GM19452 (cell line): ENCODE data around the gene USHBP1.

ENCODE experiments used
- ATAC-seq: cut with Tn5 transposase; IDR thresholded peaks from one replicate; pipeline ENCODE4 v1.9.1; 2021; ENCODE audit not compliant: unreplicated experiment

The USHBP1 gene

GRCh38 chr19:17264641-17264979 is at the start of gene USHBP1:
USHBP1 (minus strand) TSS chr19:17264745; CDS start chr19:17264299, 446 bp downstream.
- ATAC-seq, result no peak

GRCh38 chr19:17314007-17314593 is 49.6 kb upstream of the USHBP1 start:
- ATAC-seq, result no peak

GRCh38 chr19:17312189-17313113 is 47.9 kb upstream of the USHBP1 start:
- ATAC-seq, result no peak

- no peak for ATAC-seq
Measured at GRCh38 chr19:17311455-17312188, 47.1 kb upstream of the USHBP1 start.

GRCh38 chr19:17309965-17310461 is 45.5 kb upstream of the USHBP1 start:
- no peak for ATAC-seq

GRCh38 chr19:17309198-17309964 is 44.8 kb upstream of the USHBP1 start, which contains the start of gene DDA1:
DDA1 (plus strand) TSS chr19:17309563; CDS start chr19:17309655, 92 bp downstream.
- ATAC-seq, result peak; percentile 56

GRCh38 chr19:17307876-17308377 is 43.4 kb upstream of the USHBP1 start:
- no peak for ATAC-seq

GRCh38 chr19:17306285-17306714 is 41.8 kb upstream of the USHBP1 start:
- no peak for ATAC-seq

- ATAC-seq, result peak; percentile 59
Measured at GRCh38 chr19:17305517-17306284, 41.2 kb upstream of the USHBP1 start, which contains the start of gene MRPL34. MRPL34 (plus strand) TSS chr19:17305872; CDS start chr19:17305893, 21 bp downstream.

GRCh38 chr19:17305216-17305516 is 40.6 kb upstream of the USHBP1 start:
- ATAC-seq, result no peak

- no peak for ATAC-seq
Measured at GRCh38 chr19:17304386-17305215, 40.1 kb upstream of the USHBP1 start.

GRCh38 chr19:17303940-17304267 is 39.4 kb upstream of the USHBP1 start:
- no peak for ATAC-seq

- ATAC-seq, result peak; percentile 60
Measured at GRCh38 chr19:17303167-17303939, 38.8 kb upstream of the USHBP1 start, which contains the start of gene ABHD8. ABHD8 (minus strand) TSS chr19:17303425; CDS start chr19:17301616, 1,809 bp downstream.

- ATAC-seq, result no peak
Measured at GRCh38 chr19:17302391-17303166, 38.0 kb upstream of the USHBP1 start.

GRCh38 chr19:17300992-17301619 is 36.6 kb upstream of the USHBP1 start:
- no peak for ATAC-seq

GRCh38 chr19:17296976-17297375 is 32.4 kb upstream of the USHBP1 start:
- no peak for ATAC-seq

- no peak for ATAC-seq
Measured at GRCh38 chr19:17296273-17296672, 31.7 kb upstream of the USHBP1 start.
